NCI-H82 (cell line): Measurements from ENCODE around the gene KPRP.

ENCODE experiments used
- DNase-seq: peaks from one replicate; lab custom pipeline; 2025; lab: John Stamatoyannopoulos, UW

The KPRP gene

GRCh38 chr1:152757747-152758146, at the start of gene KPRP:
TSS of gene KPRP (plus strand) at chr1:152758025. CDS start at chr1:152759589, 1,564 bp downstream.
- DNase-seq: no peak

GRCh38 chr1:152718238-152718637, 39.6 kb upstream of the KPRP start:
- DNase-seq: no peak

- no peak for DNase-seq
Measured at GRCh38 chr1:152725261-152725660, 32.6 kb upstream of the KPRP start.

GRCh38 chr1:152728986-152729385, 28.8 kb upstream of the KPRP start:
- DNase-seq: no peak

- peak; percentile 18 for DNase-seq
Measured at GRCh38 chr1:152735648-152736047, 22.2 kb upstream of the KPRP start.

GRCh38 chr1:152737997-152738396, 19.8 kb upstream of the KPRP start:
- no peak for DNase-seq

GRCh38 chr1:152739841-152740240, 18.0 kb upstream of the KPRP start:
- DNase-seq: no peak

GRCh38 chr1:152741656-152742055, 16.2 kb upstream of the KPRP start:
- no peak for DNase-seq

GRCh38 chr1:152743371-152744145, 14.3 kb upstream of the KPRP start:
- DNase-seq: no peak

GRCh38 chr1:152745289-152745704, 12.5 kb upstream of the KPRP start:
- no peak for DNase-seq

GRCh38 chr1:152745765-152746444, 11.9 kb upstream of the KPRP start:
- DNase-seq: no peak

- no peak for DNase-seq
Measured at GRCh38 chr1:152747831-152748230, 10.0 kb upstream of the KPRP start.

GRCh38 chr1:152752225-152752624, 5.6 kb upstream of the KPRP start:
- DNase-seq: no peak

- DNase-seq: no peak
Measured at GRCh38 chr1:152753586-152753985, 4.2 kb upstream of the KPRP start.

- DNase-seq: no peak
Measured at GRCh38 chr1:152756872-152757271, 953 bp upstream of the KPRP start.

- DNase-seq: no peak
Measured at GRCh38 chr1:152758636-152759035, 811 bp downstream of the KPRP start.

- no peak for DNase-seq
Measured at GRCh38 chr1:152759453-152760173, 1.8 kb downstream of the KPRP start.

GRCh38 chr1:152760551-152761190, 2.8 kb downstream of the KPRP start:
- DNase-seq: no peak

GRCh38 chr1:152761609-152762213, 3.9 kb downstream of the KPRP start:
- no peak for DNase-seq

GRCh38 chr1:152768847-152769533, 11.2 kb downstream of the KPRP start:
- no peak for DNase-seq

GRCh38 chr1:152770411-152770810, 12.6 kb downstream of the KPRP start:
- DNase-seq: no peak
